A673 (cell line): ENCODE data around the gene TEX44.

Source experiments
- CTCF ChIP-seq: fragments of 300-800, 200-600 bp; sonication (generic); conservative IDR thresholded peaks from 2 replicates; pipeline ENCODE4 v1.5.1; 2017; ENCODE audit warnings: low read depth, mild to moderate bottlenecking, antibody characterized with exemption, low read length, moderate library complexity, mixed read lengths
- EZH2 ChIP-seq: fragments of 200-600 bp; sonication (generic); IDR thresholded peaks from 2 replicates; pipeline ENCODE4 v1.6.1; 2017; ENCODE audit warnings: borderline replicate concordance, low read depth, mild to moderate bottlenecking, mixed read lengths, antibody characterized with exemption, low read length; ENCODE audit not compliant: poor library complexity, severe bottlenecking

GRCh38 chr2:231583982-231584381 lies 8.7 kb upstream of the TEX44 start:
- no peak for TF ChIP-seq CTCF
- TF ChIP-seq EZH2 = no peak
